Astrocyte (in vitro differentiated cells and primary cell): ENCODE data around the gene THY1. TPM values are rescaled to one million over a fixed set of nuclear protein-coding genes. Genes with fewer than 3 reads are reported as not detected.

Experiments used
- DNase-seq: peaks from one replicate; pipeline ENCODE4 v3.0.0-alpha.2; 2010; ENCODE audit warnings: low read depth
- FAIRE-seq: peaks from 2 replicates; lab custom pipeline; 2011; peaks lifted over from hg19 to GRCh38; lab: Jason Lieb, UNC
- H2AFZ ChIP-seq: 2 replicates; pipeline ENCODE4 v1.6.0; 2012; ENCODE audit warnings: low read depth, low read length, inconsistent platforms
- H3K27ac ChIP-seq: 2 replicates; pipeline ENCODE4 v1.5.1; 2011; ENCODE audit warnings: low read depth, low read length, inconsistent platforms
- H3K27me3 ChIP-seq: 2 replicates; pipeline ENCODE4 v1.6.0; 2011; ENCODE audit warnings: low read length, inconsistent platforms; ENCODE audit not compliant: insufficient read depth
- H3K36me3 ChIP-seq: 2 replicates; pipeline ENCODE4 v1.5.1; 2011; ENCODE audit warnings: low read length, inconsistent platforms; ENCODE audit not compliant: insufficient read depth
- H3K4me1 ChIP-seq: 2 replicates; pipeline ENCODE4 v1.5.1; 2011; ENCODE audit warnings: low read length, inconsistent platforms; ENCODE audit not compliant: insufficient read depth
- H3K4me2 ChIP-seq: 2 replicates; pipeline ENCODE4 v1.6.0; 2012; ENCODE audit warnings: low read length, inconsistent platforms
- H3K4me3 ChIP-seq: 2 replicates; pipeline ENCODE4 v1.5.1; 2011; ENCODE audit warnings: low read depth, mild to moderate bottlenecking, low read length, inconsistent platforms; ENCODE audit not compliant: insufficient read depth
- H3K79me2 ChIP-seq: 2 replicates; pipeline ENCODE4 v1.6.0; 2012; ENCODE audit warnings: mild to moderate bottlenecking, low read length, inconsistent platforms; ENCODE audit not compliant: insufficient read depth
- H3K9ac ChIP-seq: 2 replicates; pipeline ENCODE4 v1.6.0; 2012; ENCODE audit warnings: mild to moderate bottlenecking, low read length, inconsistent platforms
- H3K9me3 ChIP-seq: 2 replicates; pipeline ENCODE4 v1.5.1; 2012; ENCODE audit warnings: low read depth, mild to moderate bottlenecking, low read length, inconsistent platforms; ENCODE audit not compliant: insufficient read depth
- H4K20me1 ChIP-seq: 2 replicates; pipeline ENCODE4 v1.6.0; 2012; ENCODE audit warnings: low read length, inconsistent platforms; ENCODE audit not compliant: insufficient read depth
- H3K27ac Mint-ChIP-seq: one replicate; pipeline ENCODE4 v1.8.0; 2021; ENCODE audit warnings: mild to moderate bottlenecking, mixed read lengths; ENCODE audit not compliant: unreplicated experiment
- H3K27me3 Mint-ChIP-seq: one replicate; pipeline ENCODE4 v1.8.0; 2021; ENCODE audit warnings: low read depth, mixed read lengths; ENCODE audit not compliant: unreplicated experiment
- H3K36me3 Mint-ChIP-seq: one replicate; pipeline ENCODE4 v1.8.0; 2021; ENCODE audit warnings: low read depth, mixed read lengths; ENCODE audit not compliant: unreplicated experiment
- H3K4me1 Mint-ChIP-seq: one replicate; pipeline ENCODE4 v1.8.0; 2021; ENCODE audit warnings: low read depth, mixed read lengths; ENCODE audit not compliant: unreplicated experiment
- H3K4me3 Mint-ChIP-seq: one replicate; pipeline ENCODE4 v1.8.0; 2021; ENCODE audit warnings: mild to moderate bottlenecking, moderate library complexity, mixed read lengths; ENCODE audit not compliant: unreplicated experiment
- H3K9me3 Mint-ChIP-seq: one replicate; pipeline ENCODE4 v1.8.0; 2021; ENCODE audit warnings: mild to moderate bottlenecking, mixed read lengths; ENCODE audit not compliant: unreplicated experiment
- CTCF ChIP-seq: IDR thresholded peaks from 2 replicates; pipeline ENCODE4 v1.5.1; 2011; ENCODE audit warnings: low read depth, mild to moderate bottlenecking, inconsistent platforms, low read length, moderate library complexity; ENCODE audit not compliant: insufficient read depth
- EZH2 ChIP-seq: IDR thresholded peaks from 2 replicates; pipeline ENCODE4 v1.6.1; 2012; ENCODE audit warnings: mild to moderate bottlenecking, low read length, inconsistent platforms; ENCODE audit not compliant: insufficient read depth
- total RNA-seq: library from RNA; stranded (reverse); gene quantifications from 2 replicates; pipeline ENCODE4 v1.2.1, GENCODE V29; 2021

The THY1 gene
- total RNA-seq, 1 donor from 2014 or later, result 104 TPM

GRCh38 chr11:119421941-119422808 lies 797 bp downstream of the THY1 start:
- peaks cover 21% of the 10 kb centered on the region for H3K36me3 Mint-ChIP-seq
- Histone ChIP-seq H2AFZ (peak overlapping the region; percentile 83), H3K27me3 (no peaks in the 10 kb centered on the region), H3K27ac (peak overlapping the region; percentile 52), H3K36me3 (peaks cover 8% of the 10 kb centered on the region), H3K4me2 (peak overlapping the region; percentile 99), H3K9me3 (peaks cover 14% of the 10 kb centered on the region), H3K4me1 (peaks cover 39% of the 10 kb centered on the region), H3K9ac (peak overlapping the region; percentile 89), H3K79me2 (peaks cover 43% of the 10 kb centered on the region), H3K4me3 (peak overlapping the region; percentile 86), H4K20me1 (peaks cover 30% of the 10 kb centered on the region)
- peak overlapping the region; percentile 90 for H3K4me3 Mint-ChIP-seq
- no peak for DNase-seq
- H3K9me3 Mint-ChIP-seq, result no peaks in the 10 kb centered on the region
- peaks cover 12% of the 10 kb centered on the region for H3K4me1 Mint-ChIP-seq
- H3K27me3 Mint-ChIP-seq, result peaks cover 11% of the 10 kb centered on the region
- FAIRE-seq, result no peak
- peak overlapping the region; percentile 29 for H3K27ac Mint-ChIP-seq
- no peak for TF ChIP-seq CTCF
- no peak for TF ChIP-seq EZH2

- H3K27me3 Mint-ChIP-seq, result peaks cover 11% of the 10 kb centered on the region
- Histone ChIP-seq H4K20me1 (peaks cover 30% of the 10 kb centered on the region), H3K79me2 (peaks cover 43% of the 10 kb centered on the region), H3K27me3 (no peaks in the 10 kb centered on the region), H3K9me3 (peaks cover 13% of the 10 kb centered on the region), H3K4me1 (peaks cover 45% of the 10 kb centered on the region), H2AFZ (no peak overlapping the region), H3K36me3 (peaks cover 8% of the 10 kb centered on the region), H3K9ac (peak overlapping the region; percentile 89), H3K27ac (no peak overlapping the region), H3K4me3 (peak overlapping the region; percentile 86), H3K4me2 (peak overlapping the region; percentile 99)
- no peaks in the 10 kb centered on the region for H3K9me3 Mint-ChIP-seq
- FAIRE-seq (peak; percentile 20), DNase-seq (no peak)
- no peak for TF ChIP-seq CTCF
- H3K4me1 Mint-ChIP-seq, result peaks cover 16% of the 10 kb centered on the region
- H3K4me3 Mint-ChIP-seq, result peak overlapping the region; percentile 90
- no peak overlapping the region for H3K27ac Mint-ChIP-seq
- H3K36me3 Mint-ChIP-seq, result peaks cover 21% of the 10 kb centered on the region
Measured at GRCh38 chr11:119421351-119421750, 1.6 kb downstream of the THY1 start.

GRCh38 chr11:119420631-119421030 lies 2.3 kb downstream of the THY1 start:
- H3K9me3 Mint-ChIP-seq, result no peaks in the 10 kb centered on the region
- FAIRE-seq (no peak), DNase-seq (no peak)
- H3K9ac ChIP-seq, result peak overlapping the region; percentile 19
- H3K9me3 ChIP-seq, result peaks cover 7% of the 10 kb centered on the region
- no peak overlapping the region for H3K27ac Mint-ChIP-seq
- H3K36me3 ChIP-seq, result peaks cover 8% of the 10 kb centered on the region
- H3K27me3 ChIP-seq, result no peaks in the 10 kb centered on the region
- peak overlapping the region; percentile 99 for H3K4me2 ChIP-seq
- H2AFZ ChIP-seq, result no peak overlapping the region
- no peak overlapping the region for H3K27ac ChIP-seq
- H3K4me1 ChIP-seq, result peaks cover 45% of the 10 kb centered on the region
- peaks cover 43% of the 10 kb centered on the region for H3K79me2 ChIP-seq
- peak overlapping the region; percentile 86 for H3K4me3 ChIP-seq
- H3K27me3 Mint-ChIP-seq, result peaks cover 14% of the 10 kb centered on the region
- no peak for TF ChIP-seq CTCF
- TF ChIP-seq EZH2, result no peak
- H3K36me3 Mint-ChIP-seq, result peaks cover 22% of the 10 kb centered on the region
- H3K4me3 Mint-ChIP-seq, result peak overlapping the region; percentile 90
- peaks cover 30% of the 10 kb centered on the region for H4K20me1 ChIP-seq
- peaks cover 16% of the 10 kb centered on the region for H3K4me1 Mint-ChIP-seq
